OCI-M2 (cell line): ENCODE measurements around the gene DIAPH2.
"Not testable (repeated sequence)": the region's sequence is repeated elsewhere in the genome, so short reads cannot be mapped to it uniquely, and the experiment has no call there.

Source experiments
- DNase-seq: peaks from one replicate; lab custom pipeline; 2025; ENCODE audit not compliant: unreplicated experiment; lab: John Stamatoyannopoulos, UW

The DIAPH2 gene

GRCh38 chrX:96714393-96714792 lies 29.8 kb downstream of the DIAPH2 start:
- not testable (repeated sequence) for DNase-seq

- DNase-seq = no peak
Measured at GRCh38 chrX:96715481-96715880, 30.8 kb downstream of the DIAPH2 start.

GRCh38 chrX:96719161-96719875 lies 34.7 kb downstream of the DIAPH2 start:
- DNase-seq = no peak

GRCh38 chrX:96721354-96721753 lies 36.7 kb downstream of the DIAPH2 start:
- DNase-seq = no peak

GRCh38 chrX:96722781-96723180 lies 38.1 kb downstream of the DIAPH2 start:
- DNase-seq = no peak

- no peak for DNase-seq
Measured at GRCh38 chrX:96729053-96729452, 44.4 kb downstream of the DIAPH2 start.

GRCh38 chrX:96729868-96730643 lies 45.4 kb downstream of the DIAPH2 start:
- DNase-seq = no peak

- not testable (repeated sequence) for DNase-seq
Measured at GRCh38 chrX:96731000-96731399, 46.4 kb downstream of the DIAPH2 start.

GRCh38 chrX:96743367-96744073 lies 58.9 kb downstream of the DIAPH2 start:
- no peak for DNase-seq

- no peak for DNase-seq
Measured at GRCh38 chrX:96752781-96753180, 68.1 kb downstream of the DIAPH2 start.

- no peak for DNase-seq
Measured at GRCh38 chrX:96753230-96753629, 68.6 kb downstream of the DIAPH2 start.

GRCh38 chrX:96756491-96756890 lies 71.8 kb downstream of the DIAPH2 start:
- DNase-seq = no peak

- DNase-seq = no peak
Measured at GRCh38 chrX:96761566-96761965, 76.9 kb downstream of the DIAPH2 start.

GRCh38 chrX:96763608-96764007 lies 79.0 kb downstream of the DIAPH2 start:
- DNase-seq = no peak

- DNase-seq = no peak
Measured at GRCh38 chrX:96764864-96765263, 80.2 kb downstream of the DIAPH2 start.

GRCh38 chrX:96770315-96770714 lies 85.7 kb downstream of the DIAPH2 start:
- DNase-seq = no peak

- DNase-seq = no peak
Measured at GRCh38 chrX:96771486-96771885, 86.8 kb downstream of the DIAPH2 start.

- DNase-seq = no peak
Measured at GRCh38 chrX:96774116-96774515, 89.5 kb downstream of the DIAPH2 start.

- DNase-seq = no peak
Measured at GRCh38 chrX:96776966-96777365, 92.3 kb downstream of the DIAPH2 start.

GRCh38 chrX:96791559-96791958 lies 106.9 kb downstream of the DIAPH2 start:
- DNase-seq = no peak

GRCh38 chrX:96792047-96792446 lies 107.4 kb downstream of the DIAPH2 start:
- DNase-seq = no peak

GRCh38 chrX:96798982-96799381 lies 114.3 kb downstream of the DIAPH2 start:
- DNase-seq = no peak
